ENCODE results near the gene TMEM254. TPM values are rescaled to one million over a fixed set of nuclear protein-coding genes. Genes with fewer than 3 reads are reported as not detected.
A peak's percentile ranks its signal among the peaks of the same experiment; 100 is the strongest.
"Not testable (repeated sequence)": the region's sequence is repeated elsewhere in the genome, so short reads cannot be mapped to it uniquely, and the experiment has no call there.

Gene TMEM254
- total RNA-seq, 1 donor from 2014 or later = 33.8 TPM

GRCh38 chr10:80133206-80133605, 54.7 kb downstream of the TMEM254 start:
- TF ChIP-seq CTCF (conservative IDR thresholded peaks at IDR 0.05) = no peak
- Mint-ChIP-seq H3K9me3 (no peaks in the 10 kb centered on the region), H3K27ac (ENCODE audit: unreplicated experiment) (no peak overlapping the region), H3K36me3 (ENCODE audit: low read depth) (no peaks in the 10 kb centered on the region), H3K27me3 (ENCODE audit: low read depth) (peaks cover 35% of the 10 kb centered on the region), H3K4me1 (peaks cover 34% of the 10 kb centered on the region), H3K4me3 (peak overlapping the region; percentile 73)
- DNase-seq (ENCODE audit: low read depth, low spot score) = no peak

GRCh38 chr10:80133687-80134086, 55.2 kb downstream of the TMEM254 start:
- H3K9me3 Mint-ChIP-seq; H3K27ac Mint-ChIP-seq (ENCODE audit: unreplicated experiment); H3K36me3 Mint-ChIP-seq (ENCODE audit: low read depth); DNase-seq (ENCODE audit: low read depth, low spot score): not testable (repeated sequence)
- Mint-ChIP-seq H3K4me3 (peak overlapping the region; percentile 73), H3K27me3 (ENCODE audit: low read depth) (peaks cover 35% of the 10 kb centered on the region), H3K4me1 (peaks cover 38% of the 10 kb centered on the region)

GRCh38 chr10:80136134-80136571, 57.7 kb downstream of the TMEM254 start:
- no peaks in the 10 kb centered on the region for H3K36me3 Mint-ChIP-seq (ENCODE audit: low read depth)
- H3K27ac Mint-ChIP-seq (ENCODE audit: unreplicated experiment) = no peak overlapping the region
- no peak overlapping the region for H3K4me3 Mint-ChIP-seq
- no peak for DNase-seq (ENCODE audit: low read depth, low spot score)
- H3K9me3 Mint-ChIP-seq = no peaks in the 10 kb centered on the region
- no peak for TF ChIP-seq CTCF (conservative IDR thresholded peaks at IDR 0.05)
- H3K27me3 Mint-ChIP-seq (ENCODE audit: low read depth) = peaks cover 32% of the 10 kb centered on the region
- H3K4me1 Mint-ChIP-seq = peaks cover 47% of the 10 kb centered on the region

GRCh38 chr10:80137031-80137862, 58.8 kb downstream of the TMEM254 start:
- Mint-ChIP-seq H3K27me3 (ENCODE audit: low read depth) (peaks cover 21% of the 10 kb centered on the region), H3K27ac (ENCODE audit: unreplicated experiment) (peak overlapping the region; percentile 78), H3K36me3 (ENCODE audit: low read depth) (no peaks in the 10 kb centered on the region), H3K4me3 (peak overlapping the region; percentile 49), H3K4me1 (peaks cover 43% of the 10 kb centered on the region), H3K9me3 (no peaks in the 10 kb centered on the region)
- no peak for TF ChIP-seq CTCF (conservative IDR thresholded peaks at IDR 0.05)
- DNase-seq (ENCODE audit: low read depth, low spot score) = no peak

- H3K4me3 Mint-ChIP-seq = peak overlapping the region; percentile 31
- no peak for TF ChIP-seq CTCF (conservative IDR thresholded peaks at IDR 0.05)
- peak overlapping the region; percentile 72 for H3K27ac Mint-ChIP-seq (ENCODE audit: unreplicated experiment)
- no peaks in the 10 kb centered on the region for H3K9me3 Mint-ChIP-seq
- H3K36me3 Mint-ChIP-seq (ENCODE audit: low read depth) = no peaks in the 10 kb centered on the region
- H3K4me1 Mint-ChIP-seq = peaks cover 40% of the 10 kb centered on the region
- DNase-seq (ENCODE audit: low read depth, low spot score) = no peak
- peaks cover 17% of the 10 kb centered on the region for H3K27me3 Mint-ChIP-seq (ENCODE audit: low read depth)
These were observed 59.5 kb downstream of the TMEM254 start for GRCh38 chr10:80137920-80138319.

GRCh38 chr10:80139265-80139664, 60.8 kb downstream of the TMEM254 start:
- Mint-ChIP-seq H3K4me1 (peaks cover 39% of the 10 kb centered on the region), H3K36me3 (ENCODE audit: low read depth) (no peaks in the 10 kb centered on the region), H3K4me3 (no peak overlapping the region), H3K27ac (ENCODE audit: unreplicated experiment) (peak overlapping the region; percentile 57), H3K27me3 (ENCODE audit: low read depth) (peaks cover 5% of the 10 kb centered on the region), H3K9me3 (no peaks in the 10 kb centered on the region)
- no peak for TF ChIP-seq CTCF (conservative IDR thresholded peaks at IDR 0.05)
- no peak for DNase-seq (ENCODE audit: low read depth, low spot score)
